ENCODE data around the gene CPD. TPM values are rescaled to one million over a fixed set of nuclear protein-coding genes. Genes with fewer than 3 reads are reported as not detected.
"Not testable (repeated sequence)": the region's sequence is repeated elsewhere in the genome, so short reads cannot be mapped to it uniquely, and the experiment has no call there.

The CPD gene
- total RNA-seq, 4 donors from 2014 or later: 38.5 to 112 (median 60.3) TPM

DNA sequence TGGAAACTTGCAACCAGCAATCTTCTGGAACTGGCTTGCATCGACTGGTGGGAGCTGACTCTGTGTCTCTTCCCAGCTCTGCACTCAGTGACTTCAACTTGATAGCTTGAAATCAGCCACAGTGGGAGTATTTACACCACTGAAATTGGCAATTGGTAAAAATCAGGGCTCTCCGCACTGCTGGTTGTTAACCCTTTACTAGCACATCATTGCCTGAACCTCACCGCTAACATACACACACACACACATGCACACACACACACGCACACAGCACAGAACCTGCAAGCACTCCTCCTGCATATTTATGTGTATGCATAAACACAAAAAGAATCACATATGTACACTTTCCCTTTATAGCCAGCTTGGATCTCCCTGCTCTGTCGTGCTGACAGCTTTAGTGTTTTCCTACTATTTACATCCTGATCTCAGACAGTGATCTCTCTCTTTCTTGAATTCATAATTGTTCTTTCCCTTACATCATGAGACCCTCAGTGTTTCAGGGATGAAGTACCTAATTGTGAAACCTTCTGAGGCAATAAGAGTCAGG lies 37.0 kb upstream of the CPD start:
- Histone ChIP-seq H3K4me1 (peaks cover 0 to 26% (median 2%) of the 10 kb centered on the region in 4 donors), H3K27me3 (no peaks in the 10 kb centered on the region), H3K36me3 (no peaks in the 10 kb centered on the region), H3K9me3 (no peaks in the 10 kb centered on the region), H3K4me3 (no peak overlapping the region), H3K27ac (peak overlapping the region in 1 of 4 donors; percentile 0)
- no peak for TF ChIP-seq EP300 (IDR thresholded peaks at IDR 0.05)
- no peak for TF ChIP-seq POLR2A (IDR thresholded peaks at IDR 0.05)
- no peak for TF ChIP-seq CTCF (IDR thresholded peaks at IDR 0.05)
- WGBS, 2 donors: 63 to 65% methylated on average over 5 of the region's 5 CpGs
- DNase-seq (ENCODE audit: low spot score in 2 of 2): no peak

DNA sequence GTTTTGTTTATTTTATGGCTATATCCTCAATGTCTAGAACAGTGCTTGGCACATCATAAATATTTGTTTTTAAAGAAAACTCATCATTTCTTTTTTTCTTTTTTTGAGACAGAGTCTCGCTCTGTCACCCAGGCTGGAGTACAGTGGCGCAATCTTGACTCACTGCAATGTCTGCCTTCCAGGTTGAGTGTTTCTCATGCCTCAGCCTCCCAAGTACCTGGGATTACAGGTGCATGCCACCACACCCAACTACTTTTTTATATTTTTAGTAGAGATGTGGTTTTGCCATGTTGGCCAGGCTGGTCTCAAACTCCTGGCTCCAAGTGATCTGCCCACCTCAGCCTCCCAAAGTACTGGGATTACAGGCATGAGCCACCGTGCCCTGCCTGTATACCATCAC lies 35.5 kb upstream of the CPD start:
- H3K4me1 ChIP-seq: peaks cover 0 to 26% (median 2%) of the 10 kb centered on the region in 4 donors
- not testable (repeated sequence) for DNase-seq (ENCODE audit: low spot score in 2 of 2); H3K36me3 ChIP-seq; H3K4me3 ChIP-seq; H3K27ac ChIP-seq; H3K9me3 ChIP-seq; H3K27me3 ChIP-seq
- 91 to 94% methylated on average over 3 of the region's 3 CpGs for WGBS, 2 donors

DNA sequence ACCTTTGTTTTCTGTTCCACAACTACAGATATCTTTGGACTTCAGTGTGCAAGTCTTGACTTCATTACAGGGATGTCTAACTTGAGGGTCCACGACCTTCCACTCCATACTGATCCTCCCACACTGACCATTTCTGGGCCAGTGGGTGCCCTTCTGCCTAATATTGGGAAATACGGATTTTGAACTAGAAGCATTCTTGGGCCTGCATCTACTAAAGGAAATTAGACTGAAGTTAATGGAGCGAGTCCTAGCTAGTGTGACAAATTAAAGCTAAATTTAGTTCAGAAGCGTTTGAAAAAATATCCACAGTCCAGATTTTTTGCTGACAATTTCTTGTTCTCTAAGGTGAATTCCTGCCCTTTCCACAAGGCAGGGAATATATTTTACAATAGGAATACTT lies 34.9 kb upstream of the CPD start:
- no peak for DNase-seq (ENCODE audit: low spot score in 2 of 2)
- TF ChIP-seq CTCF (IDR thresholded peaks at IDR 0.05) (no peak), EP300 (IDR thresholded peaks at IDR 0.05) (no peak), POLR2A (IDR thresholded peaks at IDR 0.05) (no peak)
- H3K27ac ChIP-seq: peak overlapping the region in 2 of 4 donors; percentile 15 to 31

DNA sequence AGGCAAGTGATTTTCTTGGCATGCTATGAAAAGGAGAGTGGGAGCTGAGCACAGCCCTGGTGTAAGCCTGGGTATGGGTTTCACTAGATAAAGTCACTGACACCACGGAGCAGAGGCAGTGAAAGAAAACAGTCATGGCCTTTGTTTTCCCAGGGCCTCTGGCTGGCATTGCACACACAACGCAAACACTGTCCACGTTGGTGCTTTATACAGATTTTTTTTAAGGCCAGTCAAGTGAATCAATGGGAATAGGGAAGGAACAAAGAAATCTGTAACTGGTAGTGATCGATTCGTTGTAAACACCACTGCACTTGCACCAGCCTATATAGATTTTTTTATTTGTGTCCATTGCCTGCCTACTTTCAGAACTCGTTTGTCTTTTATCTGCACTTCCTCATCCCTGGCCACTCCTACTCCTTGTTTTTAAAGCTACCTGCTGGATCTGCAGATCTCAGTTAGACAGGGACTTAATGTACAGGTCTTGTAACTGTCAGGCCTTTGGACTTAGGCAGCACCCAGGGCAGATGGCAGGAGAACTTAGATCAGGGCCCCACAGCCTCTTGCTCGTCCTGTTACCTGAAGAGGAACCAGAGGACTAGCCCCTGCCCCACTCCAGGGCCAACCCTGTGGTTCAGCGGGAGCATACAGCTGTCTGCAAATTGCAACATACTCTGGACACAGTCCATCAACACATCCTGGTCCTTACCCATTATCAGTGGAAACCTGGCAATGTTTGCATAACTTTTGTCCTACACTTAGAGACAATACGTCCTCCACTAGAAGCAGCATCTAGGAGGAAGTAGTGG lies 34.2 kb upstream of the CPD start:
- Histone ChIP-seq H3K36me3 (no peaks in the 10 kb centered on the region), H3K27ac (peak overlapping the region in 2 of 4 donors; percentile 15 to 31), H3K27me3 (no peaks in the 10 kb centered on the region), H3K9me3 (no peaks in the 10 kb centered on the region), H3K4me3 (no peak overlapping the region), H3K4me1 (peaks cover 0 to 26% (median 2%) of the 10 kb centered on the region in 4 donors)
- WGBS, 2 donors: 41 to 43% methylated on average over 9 of the region's 9 CpGs
- DNase-seq (ENCODE audit: low spot score in 2 of 2): no peak
- no peak for TF ChIP-seq CTCF (IDR thresholded peaks at IDR 0.05)
- peak in 1 of 2 donors; percentile 47 for TF ChIP-seq EP300 (IDR thresholded peaks at IDR 0.05)

More for the DNA sequence above, 34.9 kb upstream of the CPD start:
- no peak overlapping the region for H3K4me3 ChIP-seq
- H3K36me3 ChIP-seq: no peaks in the 10 kb centered on the region
- H3K9me3 ChIP-seq: no peaks in the 10 kb centered on the region
- H3K4me1 ChIP-seq: peaks cover 0 to 26% (median 2%) of the 10 kb centered on the region in 4 donors
- no peaks in the 10 kb centered on the region for H3K27me3 ChIP-seq
- WGBS, 2 donors: 58 to 74% methylated on average over 4 of the region's 4 CpGs

DNA sequence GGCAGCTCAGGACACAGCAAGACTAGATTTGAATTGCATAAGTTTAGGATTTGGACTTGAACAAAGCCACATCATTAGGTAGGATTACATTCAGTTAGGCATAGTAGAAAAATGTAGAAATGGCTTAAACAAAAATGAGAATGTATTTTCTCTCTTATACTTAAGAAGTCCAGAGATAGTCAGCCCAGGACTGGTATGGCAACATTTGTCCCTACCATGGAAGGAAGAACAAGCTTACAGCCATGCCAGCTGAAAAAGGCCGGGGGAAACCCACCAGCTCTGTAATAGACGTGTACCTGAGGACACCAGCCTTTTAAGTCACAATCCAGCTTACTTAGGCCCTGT lies 33.7 kb upstream of the CPD start:
- H3K36me3 ChIP-seq: no peaks in the 10 kb centered on the region
- peak overlapping the region in 2 of 4 donors; percentile 5 to 29 for H3K27ac ChIP-seq
- 92% methylated on average over 2 of the region's 2 CpGs for WGBS, 2 donors

DNA sequence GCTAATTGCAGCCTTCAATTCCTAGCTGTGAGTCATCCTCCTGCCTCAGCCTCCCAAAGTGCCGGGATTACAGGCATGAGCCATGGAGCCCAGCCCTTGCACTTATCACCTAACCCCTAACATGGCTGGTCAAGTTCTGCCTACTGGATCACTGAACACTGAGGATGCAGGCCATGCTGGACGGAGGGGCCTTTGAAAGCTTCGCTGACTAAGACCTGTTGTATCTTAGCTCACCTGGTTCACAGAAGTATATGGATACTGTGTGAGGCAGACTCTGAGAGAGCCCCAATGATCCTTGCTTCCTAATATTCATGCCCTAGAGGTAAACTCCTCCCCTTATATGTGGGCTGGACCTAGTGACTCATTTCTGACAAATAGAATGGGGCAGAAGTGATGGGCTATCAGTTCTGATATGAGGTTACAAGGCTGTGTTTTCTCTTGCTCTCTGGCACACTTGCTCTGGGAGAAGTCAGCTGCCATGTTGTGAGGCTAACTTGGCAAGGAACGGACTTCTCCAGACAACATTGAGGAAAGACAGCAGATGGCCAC lies 33.1 kb upstream of the CPD start:
- H3K27me3 ChIP-seq: no peaks in the 10 kb centered on the region
- H3K9me3 ChIP-seq: no peaks in the 10 kb centered on the region
- WGBS, 2 donors: 94 to 98% methylated on average over 4 of the region's 4 CpGs
- H3K36me3 ChIP-seq: no peaks in the 10 kb centered on the region
- DNase-seq (ENCODE audit: low spot score in 2 of 2): no peak
- peak overlapping the region in 2 of 4 donors; percentile 5 to 29 for H3K27ac ChIP-seq
- H3K4me3 ChIP-seq: no peak overlapping the region
- H3K4me1 ChIP-seq: peaks cover 0 to 18% (median 0%) of the 10 kb centered on the region in 4 donors
- no peak for TF ChIP-seq POLR2A (IDR thresholded peaks at IDR 0.05)
- no peak for TF ChIP-seq CTCF (IDR thresholded peaks at IDR 0.05)
- no peak for TF ChIP-seq EP300 (IDR thresholded peaks at IDR 0.05)

More for the DNA sequence above, 33.7 kb upstream of the CPD start:
- no peak for TF ChIP-seq POLR2A (IDR thresholded peaks at IDR 0.05)
- Histone ChIP-seq H3K4me1 (peaks cover 0 to 23% (median 2%) of the 10 kb centered on the region in 4 donors), H3K27me3 (no peaks in the 10 kb centered on the region), H3K9me3 (no peaks in the 10 kb centered on the region), H3K4me3 (no peak overlapping the region)
- DNase-seq (ENCODE audit: low spot score in 2 of 2): no peak

All from tibial nerve (tissue), 4 donors.